ENCODE data around the gene ATP2C2. TPM values are rescaled to one million over a fixed set of nuclear protein-coding genes. Genes with fewer than 3 reads are reported as not detected.
"Not testable (repeated sequence)": the region's sequence is repeated elsewhere in the genome, so short reads cannot be mapped to it uniquely, and the experiment has no call there.

The ATP2C2 gene
- polyA plus RNA-seq, 4 donors, result 4.0 to 45.7 (median 15.6) TPM

DNA sequence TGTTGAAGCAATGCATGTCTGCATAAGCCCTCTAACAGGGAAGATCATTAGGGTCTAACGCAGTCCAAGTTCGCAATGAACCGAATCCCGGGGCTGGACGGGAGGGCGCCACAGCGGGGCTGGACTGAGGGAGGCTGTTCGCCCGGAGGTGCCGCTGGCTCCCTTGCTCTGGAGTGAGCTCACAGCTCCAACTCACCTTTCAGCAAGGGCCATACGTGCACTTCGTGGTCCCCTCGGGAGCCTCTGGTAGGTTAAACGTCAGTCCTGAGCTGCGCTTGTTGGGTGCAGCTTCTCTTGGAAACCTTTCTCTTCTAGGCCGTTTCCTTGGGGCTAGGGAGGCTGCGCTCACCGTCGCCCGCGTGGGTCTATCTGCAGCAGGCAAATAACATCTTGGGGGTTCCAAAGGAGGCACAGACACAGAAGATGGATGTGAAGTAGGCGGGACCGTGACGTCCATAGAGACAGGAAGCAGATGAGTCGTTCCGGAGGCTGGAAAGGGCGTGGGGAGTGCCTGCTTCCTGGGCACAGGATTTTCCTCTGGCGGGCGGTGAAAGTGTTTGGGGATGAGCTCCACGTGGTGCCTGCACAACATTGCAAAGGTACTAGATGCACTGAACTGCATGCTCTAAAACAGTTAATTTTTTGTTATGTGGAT lies 21.9 kb downstream of the ATP2C2 start:
- no peak for FAIRE-seq
- H3K36me3 ChIP-seq (ENCODE audit: control insufficient read depth in 3 of 3, insufficient read depth in 2 of 3, low read depth in 1 of 3, low read length in 3 of 3), result peaks cover 0 to 3% (median 0%) of the 10 kb centered on the region in 3 donors
- peaks cover 0 to 7% of the 10 kb centered on the region in 2 donors for H3K9me3 ChIP-seq (ENCODE audit: control insufficient read depth in 2 of 2, insufficient read depth in 1 of 2, low read depth in 1 of 2, low read length in 1 of 2)
- H3K4me1 ChIP-seq (ENCODE audit: control insufficient read depth in 3 of 3, insufficient read depth in 2 of 3, low read depth in 1 of 3, low read length in 2 of 3), result peaks cover 0 to 2% (median 0%) of the 10 kb centered on the region in 3 donors
- no peak for DNase-seq
- H3K27me3 ChIP-seq (ENCODE audit: control insufficient read depth in 3 of 3, insufficient read depth in 3 of 3, low read length in 3 of 3), result no peaks in the 10 kb centered on the region
- H3K27ac ChIP-seq (ENCODE audit: low read depth in 1 of 3, low read length in 2 of 3), result no peak overlapping the region
- H3K4me3 ChIP-seq (ENCODE audit: low read depth in 1 of 3, low read length in 3 of 3), result no peak overlapping the region
- WGBS, 3 donors, result 84 to 89% (median 85%) methylated on average over 30 of the region's 30 CpGs

DNA sequence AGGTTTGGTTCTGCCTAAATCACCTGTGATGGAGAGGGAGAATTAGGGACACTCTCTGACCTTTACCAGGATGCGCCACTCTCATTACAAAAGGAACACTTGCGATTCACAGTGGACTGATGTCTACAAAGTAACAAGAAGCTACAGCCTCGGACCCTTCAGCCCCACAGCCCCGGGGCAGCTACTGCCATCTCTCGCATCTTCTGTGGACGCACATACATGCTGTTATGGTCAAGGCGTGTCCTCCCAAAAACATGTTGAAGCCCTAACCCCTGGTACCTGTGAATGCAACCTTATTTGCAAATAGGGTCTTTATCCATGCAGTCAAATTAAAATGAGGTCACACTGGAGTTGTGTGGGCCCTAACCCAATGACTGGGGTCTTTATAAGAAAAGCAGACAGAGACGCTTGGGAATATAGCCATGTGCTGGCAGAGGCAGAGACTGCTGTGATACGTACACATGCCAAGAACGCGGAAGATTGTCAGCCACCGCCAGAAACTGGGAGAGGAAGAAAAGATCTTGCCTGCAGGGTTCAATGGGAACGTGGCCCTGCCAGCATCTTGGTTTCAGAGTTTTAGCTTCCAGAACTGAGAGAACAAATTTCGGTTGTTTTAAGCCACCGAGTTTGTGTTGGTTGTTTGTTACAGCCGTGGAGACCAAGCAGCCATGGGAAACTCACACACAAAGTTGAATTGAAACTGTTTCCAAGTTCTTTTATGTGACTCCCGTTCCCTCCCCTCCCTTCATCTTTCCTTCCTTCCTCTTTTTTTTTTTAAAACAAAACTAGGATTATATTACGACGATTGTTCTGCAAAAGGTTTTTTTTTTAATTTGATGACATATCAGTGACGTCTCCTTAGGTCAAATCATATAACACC lies 23.1 kb downstream of the ATP2C2 start:
- no peak for FAIRE-seq
- Histone ChIP-seq H3K36me3 (ENCODE audit: control insufficient read depth in 3 of 3, insufficient read depth in 2 of 3, low read depth in 1 of 3, low read length in 3 of 3) (peaks cover 0 to 3% (median 0%) of the 10 kb centered on the region in 3 donors), H3K27me3 (ENCODE audit: control insufficient read depth in 3 of 3, insufficient read depth in 3 of 3, low read length in 3 of 3) (peaks cover 0 to 2% (median 0%) of the 10 kb centered on the region in 3 donors), H3K4me3 (ENCODE audit: low read depth in 1 of 3, low read length in 3 of 3) (no peak overlapping the region), H3K9me3 (ENCODE audit: control insufficient read depth in 2 of 2, insufficient read depth in 1 of 2, low read depth in 1 of 2, low read length in 1 of 2) (no peaks in the 10 kb centered on the region), H3K4me1 (ENCODE audit: control insufficient read depth in 3 of 3, insufficient read depth in 2 of 3, low read depth in 1 of 3, low read length in 2 of 3) (peaks cover 0 to 2% (median under 1%) of the 10 kb centered on the region in 3 donors), H3K27ac (ENCODE audit: low read depth in 1 of 3, low read length in 2 of 3) (no peak overlapping the region)
- 63 to 78% (median 70%) methylated on average over 20 of the region's 20 CpGs for WGBS, 3 donors
- DNase-seq, result peak in 1 of 2 donors; percentile 9

DNA sequence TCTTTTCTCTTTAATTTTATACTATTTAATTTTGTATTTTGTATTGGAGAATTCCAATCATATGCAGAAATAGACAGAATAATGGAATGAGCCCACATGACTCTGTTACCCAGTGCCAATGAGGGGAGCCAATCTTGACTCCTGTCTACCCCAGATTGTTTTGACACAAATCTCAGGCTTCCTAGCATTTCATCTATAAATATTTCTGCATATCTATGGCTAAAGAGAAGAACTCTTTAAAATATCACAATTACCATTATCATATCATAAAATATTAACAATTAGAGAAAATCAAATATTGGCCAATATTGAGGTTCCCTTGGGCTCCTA lies 23.7 kb downstream of the ATP2C2 start:
- DNase-seq (no peak), FAIRE-seq (no peak)
- Histone ChIP-seq H3K4me1 (ENCODE audit: control insufficient read depth in 3 of 3, insufficient read depth in 2 of 3, low read depth in 1 of 3, low read length in 2 of 3) (peaks cover 0 to 5% (median 2%) of the 10 kb centered on the region in 3 donors), H3K4me3 (ENCODE audit: low read depth in 1 of 3, low read length in 3 of 3) (no peak overlapping the region), H3K27ac (ENCODE audit: low read depth in 1 of 3, low read length in 2 of 3) (no peak overlapping the region), H3K36me3 (ENCODE audit: control insufficient read depth in 3 of 3, insufficient read depth in 2 of 3, low read depth in 1 of 3, low read length in 3 of 3) (peaks cover 0 to 3% (median 0%) of the 10 kb centered on the region in 3 donors), H3K27me3 (ENCODE audit: control insufficient read depth in 3 of 3, insufficient read depth in 3 of 3, low read length in 3 of 3) (peaks cover 0 to 2% (median 0%) of the 10 kb centered on the region in 3 donors), H3K9me3 (ENCODE audit: control insufficient read depth in 2 of 2, insufficient read depth in 1 of 2, low read depth in 1 of 2, low read length in 1 of 2) (peaks cover 0 to under 1% of the 10 kb centered on the region in 2 donors)

DNA sequence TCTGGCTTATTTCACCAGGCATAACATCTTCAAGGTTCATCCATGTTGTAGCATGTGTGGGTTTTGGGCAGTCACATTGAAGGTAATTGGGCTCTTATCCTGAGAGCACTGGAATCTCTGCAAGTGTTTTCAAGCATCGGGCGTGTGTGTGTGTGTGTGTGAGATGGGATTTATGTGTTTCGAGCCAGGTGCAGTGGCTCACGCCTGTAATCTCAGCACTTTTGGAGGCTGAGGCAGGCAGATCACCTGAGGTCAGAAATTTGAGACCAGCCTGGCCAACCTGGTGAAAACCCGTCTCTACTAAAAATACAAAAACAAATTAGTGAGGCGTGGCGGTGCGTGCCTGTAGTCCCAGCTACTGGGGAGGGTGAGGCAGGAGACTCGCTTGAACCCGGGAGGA lies 27.7 kb downstream of the ATP2C2 start:
- not testable (repeated sequence) for DNase-seq; H3K36me3 ChIP-seq (ENCODE audit: control insufficient read depth in 3 of 3, insufficient read depth in 2 of 3, low read depth in 1 of 3, low read length in 3 of 3); H3K4me3 ChIP-seq (ENCODE audit: low read depth in 1 of 3, low read length in 3 of 3); FAIRE-seq; H3K27ac ChIP-seq (ENCODE audit: low read depth in 1 of 3, low read length in 2 of 3); H3K27me3 ChIP-seq (ENCODE audit: control insufficient read depth in 3 of 3, insufficient read depth in 3 of 3, low read length in 3 of 3); H3K9me3 ChIP-seq (ENCODE audit: control insufficient read depth in 2 of 2, insufficient read depth in 1 of 2, low read depth in 1 of 2, low read length in 1 of 2); H3K4me1 ChIP-seq (ENCODE audit: control insufficient read depth in 3 of 3, insufficient read depth in 2 of 3, low read depth in 1 of 3, low read length in 2 of 3)
- WGBS, 3 donors, result 44 to 64% (median 55%) methylated on average over 10 of the region's 10 CpGs

DNA sequence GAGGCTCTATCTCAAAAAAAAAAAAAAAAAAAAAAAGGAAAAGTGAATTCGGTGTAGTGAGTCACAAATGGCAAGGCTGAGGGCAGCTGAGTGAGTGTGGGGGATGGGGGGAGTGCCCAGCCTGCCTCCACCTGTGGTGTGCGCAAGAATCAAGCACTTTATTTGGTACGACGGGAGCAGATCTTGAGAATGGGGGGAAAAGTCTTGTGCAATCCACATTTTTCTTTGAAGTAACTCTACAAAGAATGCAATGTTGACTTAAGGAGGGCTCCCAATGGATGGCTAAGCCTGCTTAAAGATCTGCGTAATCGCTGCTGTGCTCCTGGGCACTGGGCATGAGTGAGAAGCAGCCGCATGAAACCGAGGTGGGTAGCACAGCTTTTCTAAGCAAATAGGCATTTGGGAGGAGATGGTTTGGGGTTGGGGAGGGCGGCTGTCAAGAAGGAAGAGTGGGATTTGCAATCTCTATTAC lies 28.2 kb downstream of the ATP2C2 start:
- DNase-seq (peak in 1 of 2 donors; percentile 70), FAIRE-seq (no peak)
- Histone ChIP-seq H3K27me3 (ENCODE audit: control insufficient read depth in 3 of 3, insufficient read depth in 3 of 3, low read length in 3 of 3) (peaks cover 0 to 2% (median 0%) of the 10 kb centered on the region in 3 donors), H3K4me1 (ENCODE audit: control insufficient read depth in 3 of 3, insufficient read depth in 2 of 3, low read depth in 1 of 3, low read length in 2 of 3) (peaks cover 0 to 5% (median 0%) of the 10 kb centered on the region in 3 donors), H3K9me3 (ENCODE audit: control insufficient read depth in 2 of 2, insufficient read depth in 1 of 2, low read depth in 1 of 2, low read length in 1 of 2) (peaks cover 0 to 3% of the 10 kb centered on the region in 2 donors), H3K27ac (ENCODE audit: low read depth in 1 of 3, low read length in 2 of 3) (no peak overlapping the region), H3K4me3 (ENCODE audit: low read depth in 1 of 3, low read length in 3 of 3) (no peak overlapping the region), H3K36me3 (ENCODE audit: control insufficient read depth in 3 of 3, insufficient read depth in 2 of 3, low read depth in 1 of 3, low read length in 3 of 3) (no peaks in the 10 kb centered on the region)
- 35 to 40% (median 39%) methylated on average over 9 of the region's 9 CpGs for WGBS, 3 donors

DNA sequence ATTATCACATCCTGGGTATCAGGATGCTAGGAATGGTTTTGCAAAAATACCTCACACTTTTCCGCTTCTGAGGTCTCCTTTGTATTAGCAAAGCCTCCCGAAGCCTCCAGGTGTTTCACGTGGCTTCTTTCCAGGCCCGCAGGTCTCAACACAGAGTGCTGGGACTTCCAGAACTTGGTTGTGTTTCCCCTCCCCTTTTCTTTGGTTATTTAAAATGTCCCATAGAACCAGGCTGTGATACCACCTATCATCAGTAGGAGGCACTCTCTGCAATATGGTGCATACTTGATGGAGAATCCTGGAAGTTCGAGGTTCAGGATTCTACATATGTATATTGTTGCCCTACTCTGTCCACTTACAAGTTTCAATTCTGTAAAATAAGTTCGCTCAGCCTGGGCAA lies 28.8 kb downstream of the ATP2C2 start:
- FAIRE-seq (no peak), DNase-seq (no peak)
- H3K9me3 ChIP-seq (ENCODE audit: control insufficient read depth in 2 of 2, insufficient read depth in 1 of 2, low read depth in 1 of 2, low read length in 1 of 2), result peaks cover 0 to 3% of the 10 kb centered on the region in 2 donors
- peaks cover 0 to 2% (median 0%) of the 10 kb centered on the region in 3 donors for H3K27me3 ChIP-seq (ENCODE audit: control insufficient read depth in 3 of 3, insufficient read depth in 3 of 3, low read length in 3 of 3)
- no peak overlapping the region for H3K4me3 ChIP-seq (ENCODE audit: low read depth in 1 of 3, low read length in 3 of 3)
- H3K36me3 ChIP-seq (ENCODE audit: control insufficient read depth in 3 of 3, insufficient read depth in 2 of 3, low read depth in 1 of 3, low read length in 3 of 3), result no peaks in the 10 kb centered on the region
- 85 to 91% (median 88%) methylated on average over 6 of the region's 6 CpGs for WGBS, 3 donors
- peaks cover 0 to 5% (median 0%) of the 10 kb centered on the region in 3 donors for H3K4me1 ChIP-seq (ENCODE audit: control insufficient read depth in 3 of 3, insufficient read depth in 2 of 3, low read depth in 1 of 3, low read length in 2 of 3)
- no peak overlapping the region for H3K27ac ChIP-seq (ENCODE audit: low read depth in 1 of 3, low read length in 2 of 3)

DNA sequence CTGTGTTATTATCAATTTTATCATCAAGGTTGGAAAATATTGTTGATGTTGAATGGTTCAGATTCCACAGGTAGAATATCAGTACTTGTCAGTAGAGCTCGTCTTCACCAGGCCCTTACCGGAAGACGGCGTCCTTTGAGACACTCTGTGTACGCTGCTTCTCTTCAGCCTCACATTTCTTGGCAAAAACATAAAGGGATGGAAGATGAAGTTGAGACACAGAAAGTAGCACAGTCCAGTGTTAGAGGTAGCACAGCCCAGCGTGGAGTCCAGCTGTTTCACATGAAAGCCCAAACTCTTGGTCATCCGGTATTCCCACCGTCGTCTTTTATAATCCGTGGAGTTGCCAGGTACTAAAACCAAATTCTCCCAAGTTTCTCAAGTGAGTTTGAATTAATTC lies 30.4 kb downstream of the ATP2C2 start:
- 63 to 84% (median 83%) methylated on average over 10 of the region's 10 CpGs for WGBS, 3 donors
- Histone ChIP-seq H3K27me3 (ENCODE audit: control insufficient read depth in 3 of 3, insufficient read depth in 3 of 3, low read length in 3 of 3) (peaks cover 0 to 2% (median 0%) of the 10 kb centered on the region in 3 donors), H3K4me1 (ENCODE audit: control insufficient read depth in 3 of 3, insufficient read depth in 2 of 3, low read depth in 1 of 3, low read length in 2 of 3) (peaks cover 0 to 5% (median 0%) of the 10 kb centered on the region in 3 donors), H3K4me3 (ENCODE audit: low read depth in 1 of 3, low read length in 3 of 3) (no peak overlapping the region), H3K9me3 (ENCODE audit: control insufficient read depth in 2 of 2, insufficient read depth in 1 of 2, low read depth in 1 of 2, low read length in 1 of 2) (peaks cover 0 to 3% of the 10 kb centered on the region in 2 donors), H3K36me3 (ENCODE audit: control insufficient read depth in 3 of 3, insufficient read depth in 2 of 3, low read depth in 1 of 3, low read length in 3 of 3) (peaks cover 0 to under 1% (median 0%) of the 10 kb centered on the region in 3 donors), H3K27ac (ENCODE audit: low read depth in 1 of 3, low read length in 2 of 3) (no peak overlapping the region)
- FAIRE-seq, result no peak
- no peak for DNase-seq

DNA sequence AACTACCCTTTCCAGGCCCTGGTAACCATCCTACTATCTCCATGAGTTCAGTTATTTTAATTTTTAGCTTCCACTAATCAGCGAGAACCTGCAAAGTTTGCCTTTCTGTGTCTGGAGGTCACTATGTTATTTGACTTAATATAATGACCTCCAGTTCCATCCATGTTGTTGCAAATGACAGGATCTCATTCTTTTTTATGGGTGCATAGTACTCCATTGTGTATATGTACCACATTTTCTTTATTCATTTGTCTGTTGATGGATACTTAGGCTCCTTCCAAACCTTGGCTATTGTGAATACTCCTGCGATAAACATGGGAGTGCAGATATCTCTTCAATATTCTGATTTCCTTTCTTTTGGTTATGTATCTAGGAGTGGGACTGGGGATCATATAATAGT lies 31.6 kb downstream of the ATP2C2 start:
- FAIRE-seq; H3K9me3 ChIP-seq (ENCODE audit: control insufficient read depth in 2 of 2, insufficient read depth in 1 of 2, low read depth in 1 of 2, low read length in 1 of 2); H3K4me1 ChIP-seq (ENCODE audit: control insufficient read depth in 3 of 3, insufficient read depth in 2 of 3, low read depth in 1 of 3, low read length in 2 of 3); DNase-seq; H3K36me3 ChIP-seq (ENCODE audit: control insufficient read depth in 3 of 3, insufficient read depth in 2 of 3, low read depth in 1 of 3, low read length in 3 of 3); H3K27ac ChIP-seq (ENCODE audit: low read depth in 1 of 3, low read length in 2 of 3); H3K27me3 ChIP-seq (ENCODE audit: control insufficient read depth in 3 of 3, insufficient read depth in 3 of 3, low read length in 3 of 3); H3K4me3 ChIP-seq (ENCODE audit: low read depth in 1 of 3, low read length in 3 of 3): not testable (repeated sequence)
- 69 to 98% (median 84%) methylated on average over 2 of the region's 2 CpGs for WGBS, 3 donors

Measured in small intestine (tissue), 7 donors.